DMS79 (cell line): ENCODE measurements around the gene ADARB2.
"Not testable (repeated sequence)": the region's sequence is repeated elsewhere in the genome, so short reads cannot be mapped to it uniquely, and the experiment has no call there.

ENCODE experiments used
- DNase-seq: peaks from one replicate; lab custom pipeline; 2025; lab: John Stamatoyannopoulos, UW

The ADARB2 gene

GRCh38 chr10:1229116-1229515 lies 508.2 kb downstream of the ADARB2 start:
- no peak for DNase-seq

DNA sequence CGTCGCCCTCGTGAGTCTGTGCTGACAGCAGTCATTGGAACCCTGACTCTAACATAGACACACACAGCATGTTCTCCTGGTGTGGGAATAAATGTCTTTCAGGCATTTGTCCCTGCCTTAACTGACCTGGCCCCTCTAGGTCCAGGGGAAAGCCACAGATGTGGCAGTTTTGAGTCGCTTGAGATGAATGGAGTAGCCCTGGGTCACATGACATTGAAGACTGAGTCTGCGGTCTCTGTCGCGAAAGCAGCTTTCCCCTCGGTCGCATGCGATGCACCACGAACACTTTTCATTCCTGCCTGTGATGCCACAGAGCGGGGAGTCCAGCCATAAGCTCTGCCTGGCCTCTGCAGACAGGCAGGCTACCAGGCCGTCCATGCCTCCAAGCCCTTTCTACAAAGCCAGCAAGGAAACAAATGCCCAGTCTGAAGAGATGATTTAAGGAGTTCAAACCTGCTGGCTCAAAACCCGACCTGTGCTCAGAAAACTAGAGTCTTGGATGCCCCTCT lies 508.8 kb downstream of the ADARB2 start:
- no peak for DNase-seq

DNA sequence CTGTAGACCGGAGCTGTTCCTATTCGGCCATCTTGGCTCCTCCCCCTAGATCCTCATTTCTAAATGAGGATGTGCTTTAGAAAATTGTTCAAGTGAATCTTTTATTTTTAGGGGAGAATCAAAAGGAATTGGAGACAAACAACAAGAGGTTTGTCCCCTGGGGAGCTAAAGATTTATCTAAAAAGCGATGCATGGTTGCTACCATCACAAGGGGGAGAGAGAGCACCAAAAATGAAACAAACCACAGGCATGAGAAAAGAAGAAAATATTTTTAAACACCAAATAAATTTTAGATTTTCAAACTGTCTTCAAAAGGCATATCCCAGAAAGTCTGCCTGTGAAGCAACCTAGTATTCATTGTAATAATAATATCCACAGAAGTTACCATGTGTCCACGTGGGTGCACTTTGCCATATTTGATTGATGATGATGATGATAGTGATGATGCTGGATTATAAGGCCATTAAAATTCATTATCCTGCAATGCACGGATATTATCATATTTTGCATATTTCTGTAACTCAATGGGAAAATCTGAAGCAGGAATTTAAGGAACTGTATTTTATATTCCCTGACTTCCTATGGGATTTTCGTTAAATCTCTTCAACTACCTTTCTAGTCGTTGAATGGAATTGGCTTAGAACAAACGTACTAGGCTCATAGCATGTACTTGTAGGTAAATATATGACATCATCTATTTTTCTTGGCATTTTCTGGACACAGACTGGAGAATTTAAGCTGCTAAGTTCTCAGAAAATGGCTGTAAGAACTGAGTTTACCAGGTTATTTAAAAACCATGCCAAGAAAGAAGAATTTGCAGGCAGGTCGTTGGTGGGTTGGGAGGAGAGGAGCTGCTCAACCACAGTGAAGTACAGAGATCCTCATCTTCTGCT lies 509.6 kb downstream of the ADARB2 start:
- DNase-seq = no peak

- not testable (repeated sequence) for DNase-seq
Observed at GRCh38 chr10:1226907-1227306, 510.4 kb downstream of the ADARB2 start.

- DNase-seq = not testable (repeated sequence)
Observed at GRCh38 chr10:1219874-1220273, 517.5 kb downstream of the ADARB2 start.

GRCh38 chr10:1217661-1218060 lies 519.7 kb downstream of the ADARB2 start:
- no peak for DNase-seq

DNA sequence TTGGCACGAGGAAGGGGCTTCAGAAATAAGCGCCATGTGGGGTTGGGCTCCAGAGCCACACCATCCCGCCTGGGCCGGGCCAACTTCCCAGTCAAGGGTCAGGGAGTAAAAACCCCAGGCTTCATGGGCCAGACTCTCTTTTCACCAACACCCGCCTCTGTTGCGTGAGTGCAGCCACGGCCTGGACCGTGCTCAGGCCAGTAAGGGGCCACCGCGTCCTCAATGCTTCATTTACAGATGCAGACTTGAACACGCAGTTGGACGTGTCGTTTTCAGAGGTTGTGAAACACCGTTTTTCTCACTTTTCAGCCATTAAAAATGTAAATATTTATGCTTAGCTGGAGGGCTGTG lies 520.1 kb downstream of the ADARB2 start:
- no peak for DNase-seq

DNA sequence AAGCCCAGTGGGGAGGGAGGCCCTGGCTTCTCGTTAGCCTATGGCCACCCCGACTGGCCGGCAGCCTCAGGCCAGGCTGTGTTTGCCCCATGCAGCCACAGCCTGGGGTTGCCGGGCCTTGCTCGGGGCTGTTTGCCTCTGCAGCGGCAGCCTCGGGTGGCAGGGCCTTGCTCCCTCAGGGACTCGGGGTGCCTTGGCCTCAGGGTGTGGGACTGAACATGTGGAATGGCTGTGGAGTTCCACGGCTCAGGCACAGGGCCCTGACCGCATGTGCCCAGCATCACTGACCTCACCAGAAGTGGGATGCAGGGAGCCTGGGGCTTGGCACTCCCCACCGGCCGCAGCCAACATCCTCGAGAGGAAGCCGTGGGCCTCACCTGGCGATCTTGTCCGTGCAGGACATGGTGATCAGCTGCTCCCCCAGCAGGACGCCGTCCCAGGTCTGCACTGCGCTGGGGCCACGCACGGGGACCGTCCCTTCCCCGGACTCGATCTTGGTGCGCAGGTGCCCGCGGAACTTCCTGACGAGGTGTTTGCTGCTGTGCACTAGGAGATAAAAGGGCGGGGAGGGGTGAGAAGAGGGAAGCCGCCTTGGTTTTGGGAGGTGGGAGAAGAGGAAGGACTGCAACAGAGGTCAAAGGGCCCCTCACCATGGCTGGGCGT lies 520.6 kb downstream of the ADARB2 start:
- no peak for DNase-seq

GRCh38 chr10:1215862-1216573 lies 521.3 kb downstream of the ADARB2 start:
- DNase-seq = no peak

DNA sequence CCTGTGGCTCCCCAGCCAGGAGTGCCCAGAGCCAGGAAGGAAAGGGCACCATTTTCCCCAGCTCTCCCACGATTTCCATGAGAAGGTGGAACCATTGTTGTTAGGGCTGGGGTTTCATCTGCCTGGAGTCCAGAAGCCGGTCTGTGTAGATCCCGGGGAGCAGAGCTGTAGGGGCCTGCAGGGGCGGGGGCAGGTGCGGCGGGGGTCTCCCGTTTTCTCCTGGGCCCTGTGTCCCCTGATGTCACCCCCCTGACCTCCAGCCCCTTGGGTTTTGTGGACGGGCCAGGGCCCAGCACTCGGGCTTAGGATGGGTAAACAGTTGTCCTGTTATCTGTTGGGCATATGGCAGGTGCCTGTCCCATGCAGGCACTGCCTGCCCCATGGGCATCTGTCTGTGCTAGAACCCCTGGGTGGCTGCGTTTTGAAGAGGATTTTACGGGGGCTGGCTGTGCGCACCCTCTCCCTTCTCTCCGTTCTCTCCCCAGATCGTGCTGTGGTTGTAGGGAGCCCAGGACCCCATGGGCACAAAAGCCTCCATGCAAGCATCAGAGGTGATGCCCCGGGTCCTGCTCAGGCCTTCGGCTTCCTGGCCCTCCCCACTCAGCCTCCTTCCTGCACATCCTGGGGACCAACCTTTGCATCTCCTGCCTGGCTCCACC lies 522.3 kb downstream of the ADARB2 start:
- DNase-seq = no peak

GRCh38 chr10:1214071-1214675 lies 523.2 kb downstream of the ADARB2 start:
- no peak for DNase-seq

DNA sequence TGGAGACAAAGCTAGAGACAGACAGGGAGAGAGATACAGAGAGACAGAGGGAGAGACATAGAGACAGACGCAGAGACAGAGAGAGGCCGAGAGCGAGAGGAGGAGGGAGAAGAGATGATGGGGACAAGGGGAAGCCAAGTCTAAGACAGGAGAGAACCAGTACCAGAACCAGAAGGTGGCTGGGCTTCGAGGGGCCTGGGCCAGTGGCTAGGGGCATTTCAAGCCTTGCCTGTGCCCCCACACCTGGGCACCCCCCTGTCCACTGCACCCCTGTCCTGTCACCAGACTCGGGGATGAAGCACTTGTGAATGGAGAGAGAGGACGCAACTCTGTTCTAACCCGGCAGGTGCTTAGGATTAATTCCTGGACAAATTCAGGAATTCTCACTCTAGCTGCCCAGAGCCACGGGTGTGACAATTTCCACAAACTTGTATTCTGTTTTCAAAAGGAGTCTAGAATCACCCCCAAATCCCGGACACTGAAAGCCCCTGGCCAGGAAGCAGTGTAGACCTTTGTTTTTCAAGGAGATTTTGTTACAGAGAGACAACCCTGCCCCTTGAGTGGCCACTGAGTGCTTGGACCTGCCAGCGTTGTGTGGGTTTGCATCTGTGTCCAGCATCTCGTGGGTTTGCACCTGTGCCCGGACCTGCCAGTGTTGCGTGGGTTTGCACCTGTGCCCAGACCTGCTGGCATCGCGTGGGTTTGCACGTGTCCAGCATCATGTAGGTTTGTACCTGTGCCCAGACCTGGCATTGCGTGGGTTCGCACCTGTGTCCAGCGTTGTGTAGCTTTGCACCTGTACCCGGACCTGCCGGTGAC lies 523.9 kb downstream of the ADARB2 start:
- DNase-seq = no peak

DNA sequence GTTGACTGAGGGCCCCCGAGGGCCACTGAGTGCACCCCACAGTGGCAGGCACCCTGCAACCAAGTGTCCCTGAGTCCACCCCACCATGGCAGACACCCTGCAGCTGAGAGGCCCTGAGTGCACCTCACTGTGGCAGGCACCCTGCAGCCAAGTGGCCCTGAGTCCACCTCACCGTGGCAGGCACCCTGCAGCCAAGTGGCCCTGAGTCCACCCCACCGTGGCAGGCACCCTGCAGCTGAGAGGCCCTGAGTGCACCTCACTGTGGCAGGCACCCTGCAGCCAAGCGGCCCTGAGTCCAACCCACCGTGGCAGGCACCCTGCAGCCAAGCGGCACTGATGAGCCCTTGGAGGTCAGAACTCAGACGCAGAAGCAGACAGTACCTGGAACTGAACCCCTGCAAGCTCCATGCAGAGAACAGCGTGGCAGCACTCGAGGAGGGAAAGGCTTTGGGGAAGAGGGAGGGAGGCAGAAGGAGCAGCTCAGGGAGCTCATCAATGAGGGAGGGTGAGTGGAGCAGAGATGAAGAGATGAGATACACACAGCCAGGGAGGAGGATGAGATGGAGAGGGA lies 524.7 kb downstream of the ADARB2 start:
- DNase-seq = no peak

- no peak for DNase-seq
Observed at GRCh38 chr10:1211844-1212570, 525.3 kb downstream of the ADARB2 start.

DNA sequence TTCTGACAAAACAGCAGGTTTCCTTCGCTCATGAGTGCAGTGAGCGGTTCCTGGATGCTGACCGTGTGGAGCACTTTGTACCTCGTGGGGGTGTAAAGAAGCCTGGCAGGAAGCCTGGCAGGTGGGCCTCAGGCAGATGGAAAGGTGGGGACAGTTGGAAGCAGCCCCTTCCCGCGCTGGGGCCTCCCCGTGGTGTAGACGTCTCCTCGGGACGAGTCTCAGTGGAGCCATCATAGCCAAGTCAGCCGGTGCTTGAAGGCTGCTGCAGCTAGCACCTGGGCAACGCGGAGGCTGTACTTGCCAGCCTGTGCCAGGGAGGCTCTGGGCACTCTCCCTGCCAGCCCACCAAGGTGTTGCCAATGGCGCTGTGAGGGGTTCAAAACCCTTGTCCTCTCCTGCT lies 526.7 kb downstream of the ADARB2 start:
- DNase-seq = no peak

DNA sequence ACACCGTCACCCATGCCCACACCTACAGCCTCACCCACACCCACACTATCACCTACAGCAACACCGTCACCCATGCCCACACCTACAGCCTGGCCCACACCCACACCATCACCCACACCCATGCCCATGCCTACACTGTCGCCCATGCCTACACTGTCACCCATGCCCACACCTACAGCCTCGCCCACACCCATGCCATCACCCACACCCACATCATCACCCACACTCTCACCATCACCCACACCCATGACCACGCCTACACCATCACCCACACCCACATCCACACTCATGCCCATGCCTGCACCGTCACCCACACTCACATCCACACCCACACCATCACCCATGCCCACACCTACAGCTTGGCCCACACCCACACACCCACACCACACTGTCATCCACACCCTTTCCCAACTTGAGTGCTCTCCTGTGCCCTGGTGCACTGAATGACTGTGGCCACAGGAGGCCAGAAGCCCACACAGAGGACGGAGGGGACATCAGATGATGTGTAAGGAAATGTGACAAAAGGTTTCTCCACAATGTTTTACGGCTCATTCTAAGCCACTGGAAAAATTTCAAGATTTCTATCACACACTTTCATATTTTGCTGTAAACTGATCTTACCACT lies 527.9 kb downstream of the ADARB2 start:
- DNase-seq = no peak

- DNase-seq = no peak
Observed at GRCh38 chr10:1208366-1209311, 528.7 kb downstream of the ADARB2 start.

DNA sequence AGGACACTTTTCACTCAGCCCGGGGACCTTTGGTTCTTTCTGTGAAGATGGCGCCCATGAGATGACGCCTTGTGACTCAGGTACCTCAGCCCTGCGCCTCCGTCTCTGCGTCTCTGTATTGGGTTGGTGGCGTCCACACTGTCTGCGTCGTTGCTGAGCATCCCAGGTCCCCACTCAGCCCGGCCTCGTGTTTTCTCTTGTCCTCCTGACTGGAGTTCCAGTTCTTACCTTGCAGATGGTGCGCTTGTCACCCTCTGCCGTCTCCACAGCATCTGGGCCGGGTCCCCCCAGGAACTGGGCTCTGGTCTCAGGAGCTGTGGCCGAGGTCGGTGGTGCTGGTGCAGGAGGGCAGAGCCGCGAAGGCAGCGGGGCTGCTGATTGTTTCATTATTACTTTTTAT lies 530.7 kb downstream of the ADARB2 start:
- DNase-seq = no peak
